GM19238 (cell line): ENCODE results near the gene MORN1.

Experiments used
- DNase-seq: peaks from one replicate; pipeline ENCODE4 v3.0.0; 2011; ENCODE audit warnings: low spot score; ENCODE audit not compliant: insufficient read length

MORN1 gene

DNA sequence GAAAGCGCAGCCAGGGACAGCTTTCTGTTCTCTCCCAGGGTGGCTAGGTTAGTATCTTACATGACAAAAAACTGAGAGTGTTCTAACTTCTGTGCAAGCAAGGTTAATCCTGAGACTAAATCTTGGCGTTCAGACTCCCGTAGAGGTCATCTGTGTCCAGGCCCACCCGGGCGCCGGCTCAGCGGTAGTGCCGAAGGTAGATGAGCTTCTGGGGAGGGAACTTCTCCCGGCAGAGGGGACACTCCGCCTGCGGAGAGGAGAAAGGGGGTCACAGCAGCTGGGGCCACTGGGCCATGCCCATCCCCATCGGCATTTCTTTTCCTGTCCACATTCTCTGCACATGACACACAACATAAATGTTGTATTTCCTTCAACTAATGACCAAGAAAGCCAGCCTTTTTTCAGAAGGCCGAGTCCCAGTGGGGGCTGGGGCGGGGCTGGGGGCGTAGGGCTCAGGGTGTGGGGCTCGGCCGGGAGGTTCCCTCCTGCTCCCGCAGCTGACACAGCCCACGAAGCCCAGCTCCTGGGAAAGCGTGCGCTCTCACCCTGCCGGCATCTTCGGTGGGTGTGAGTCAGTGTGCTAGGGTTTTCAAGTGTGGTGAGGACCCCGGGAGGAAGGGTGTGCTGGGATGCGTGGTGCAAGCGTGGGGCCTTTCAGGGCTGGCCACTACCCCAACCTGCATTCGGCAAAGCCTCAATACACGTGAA is 14.4 kb upstream of the MORN1 start:
- no peak for DNase-seq

DNA sequence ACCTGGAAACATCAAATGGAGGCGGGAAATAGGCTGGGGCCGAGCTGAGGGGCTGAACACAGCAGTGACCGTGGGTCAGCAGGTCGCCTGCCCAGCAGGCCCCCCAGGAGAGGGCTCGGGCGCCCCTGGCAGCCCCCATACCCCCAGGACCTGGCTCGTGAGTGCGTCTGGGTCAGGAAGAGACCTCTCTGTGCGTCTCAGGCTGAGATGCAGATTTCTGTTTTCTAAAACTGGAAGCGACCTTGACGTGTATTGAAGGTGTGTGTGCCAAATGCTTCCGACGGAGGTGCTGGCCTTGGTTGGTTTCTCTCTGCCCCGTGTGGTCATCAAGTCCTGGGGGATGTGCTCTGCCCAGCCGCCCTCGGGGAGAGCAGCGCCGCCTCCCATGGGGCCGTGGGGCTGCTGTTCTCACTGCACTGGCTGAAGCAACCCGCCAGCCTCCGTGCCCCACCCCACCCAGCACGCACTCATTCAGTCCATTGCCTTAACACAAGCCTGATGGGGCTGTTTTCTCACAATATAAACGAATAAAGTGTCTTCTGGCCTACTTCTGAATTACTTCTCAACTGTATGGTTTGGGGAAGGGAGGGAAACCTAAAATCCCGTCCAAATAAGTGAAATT is 13.6 kb upstream of the MORN1 start:
- DNase-seq: no peak

DNA sequence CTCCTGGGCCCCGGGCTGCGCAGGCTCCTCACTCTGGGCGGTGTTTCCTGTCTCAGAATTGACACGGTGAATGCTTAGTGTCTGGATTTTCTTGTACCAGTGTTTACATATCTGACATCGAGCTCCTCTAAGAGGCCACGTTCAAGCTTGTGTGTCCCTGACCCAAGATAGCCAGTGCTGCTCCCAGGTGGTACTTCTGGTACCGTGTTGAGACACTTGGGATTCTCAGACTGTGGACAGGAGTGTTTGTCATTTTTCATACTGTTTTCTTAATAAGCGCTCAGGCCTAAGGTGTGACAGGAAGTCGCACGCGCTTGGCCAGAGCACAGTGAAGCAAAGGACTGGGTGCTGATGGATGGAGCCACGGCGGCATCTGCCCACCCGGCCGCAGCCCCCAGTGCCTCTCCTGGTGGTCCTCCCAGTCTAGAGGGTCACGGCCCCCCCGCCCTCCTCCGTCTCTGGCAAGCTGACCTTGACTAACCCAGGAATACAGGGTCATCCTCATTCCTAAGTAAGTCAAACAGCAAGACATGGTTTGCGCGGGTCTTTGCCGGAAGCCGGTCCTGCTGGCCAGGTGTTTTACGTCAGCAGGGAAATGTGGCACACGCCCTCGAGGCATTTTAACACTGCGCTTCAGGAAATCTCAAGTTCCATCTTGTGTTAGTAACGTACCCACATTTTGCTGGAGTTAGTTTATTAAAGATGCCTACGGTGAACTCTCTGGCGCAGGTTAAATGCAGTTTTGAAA is 13.0 kb upstream of the MORN1 start:
- DNase-seq: no peak

DNA sequence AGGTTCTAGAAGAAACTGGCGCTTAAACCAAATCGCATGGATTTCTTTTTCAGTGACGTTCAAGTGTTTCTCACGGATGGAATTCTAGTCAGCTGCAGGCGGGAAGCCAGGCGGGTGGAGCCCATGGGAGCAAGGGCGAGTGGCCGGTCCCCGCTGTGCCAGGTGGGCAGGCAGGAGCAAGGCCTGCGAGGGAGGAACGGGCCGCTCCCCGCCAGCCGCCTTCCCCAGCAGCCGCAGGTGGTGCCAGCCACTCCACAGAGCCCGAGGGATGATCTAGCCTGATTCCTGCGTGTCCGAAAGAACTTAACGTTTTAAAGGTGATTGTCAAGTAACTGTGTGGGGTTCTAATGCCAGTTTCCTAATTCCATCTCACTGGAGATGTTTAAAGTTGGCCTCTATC is 11.9 kb upstream of the MORN1 start:
- no peak for DNase-seq

DNA sequence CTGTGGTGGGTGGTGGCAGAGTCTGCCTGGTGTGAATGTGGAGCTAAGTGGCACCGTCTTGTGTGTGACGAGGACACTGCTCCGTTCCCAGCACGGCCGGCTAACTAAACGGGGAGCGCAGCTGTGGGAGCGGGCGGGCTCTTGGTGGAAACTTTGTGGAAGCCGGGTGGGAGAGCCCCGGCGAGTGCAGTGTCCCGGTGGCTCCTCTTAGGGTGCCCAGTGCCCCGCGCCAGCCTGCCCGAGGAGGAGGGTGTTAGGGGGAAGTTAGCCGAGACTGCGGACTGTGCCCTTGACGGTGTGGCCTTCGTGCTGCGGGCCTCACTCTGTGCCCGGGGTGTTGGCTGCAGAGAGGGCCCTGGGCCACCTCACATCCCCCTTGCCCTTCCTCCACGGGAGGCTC is 11.1 kb upstream of the MORN1 start:
- no peak for DNase-seq

DNA sequence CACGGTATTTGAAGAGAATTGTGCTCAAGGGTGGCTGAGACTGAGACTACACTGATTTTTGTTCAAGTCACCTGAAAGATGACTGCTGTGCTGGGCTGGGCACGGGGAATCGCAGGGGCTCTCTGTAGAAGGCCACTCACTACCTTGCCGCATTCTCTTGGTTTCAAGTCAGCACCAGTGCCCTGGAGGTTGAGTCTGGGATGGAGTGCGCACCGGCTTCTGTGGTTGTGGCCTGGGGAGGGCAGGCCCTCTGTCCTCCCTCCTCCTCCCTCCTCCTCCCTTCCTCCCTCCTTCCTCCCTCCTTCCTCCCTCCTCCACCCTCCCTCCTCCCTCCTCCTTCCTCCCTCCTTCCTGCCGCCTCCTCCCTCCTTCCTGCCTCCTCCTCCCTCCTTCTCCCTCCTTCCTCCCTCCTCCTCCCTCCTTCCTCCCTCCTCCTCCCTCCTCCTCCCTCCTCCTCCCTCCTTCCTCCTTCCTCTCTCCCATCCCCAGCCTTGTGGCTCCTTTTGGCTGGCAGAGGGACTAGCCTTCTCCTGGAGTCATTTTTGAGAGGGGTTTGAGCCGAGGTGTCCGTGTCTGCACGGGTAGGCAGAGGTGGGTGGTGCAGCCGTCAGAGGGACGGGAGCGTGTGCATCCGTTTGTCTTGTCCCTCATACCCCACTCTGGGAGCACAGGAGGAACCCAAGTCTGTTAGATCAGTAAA is 9.7 kb upstream of the MORN1 start:
- no peak for DNase-seq

DNA sequence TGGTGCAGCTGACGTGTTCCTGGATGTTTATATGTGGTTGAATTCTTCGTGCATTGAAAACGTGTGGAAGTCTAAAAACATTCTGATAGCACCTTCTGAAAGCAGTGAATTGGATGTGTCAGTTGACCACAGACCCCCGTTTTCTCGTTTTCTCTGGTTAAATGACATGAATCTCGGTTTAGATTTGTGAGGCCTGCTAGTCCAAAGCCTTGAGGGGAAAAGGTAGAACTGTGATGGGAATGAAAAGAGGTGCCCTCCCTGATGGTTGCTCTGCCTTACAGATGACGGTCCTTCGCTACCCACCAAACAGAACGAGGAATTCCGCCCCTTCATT is 9.2 kb upstream of the MORN1 start:
- no peak for DNase-seq

DNA sequence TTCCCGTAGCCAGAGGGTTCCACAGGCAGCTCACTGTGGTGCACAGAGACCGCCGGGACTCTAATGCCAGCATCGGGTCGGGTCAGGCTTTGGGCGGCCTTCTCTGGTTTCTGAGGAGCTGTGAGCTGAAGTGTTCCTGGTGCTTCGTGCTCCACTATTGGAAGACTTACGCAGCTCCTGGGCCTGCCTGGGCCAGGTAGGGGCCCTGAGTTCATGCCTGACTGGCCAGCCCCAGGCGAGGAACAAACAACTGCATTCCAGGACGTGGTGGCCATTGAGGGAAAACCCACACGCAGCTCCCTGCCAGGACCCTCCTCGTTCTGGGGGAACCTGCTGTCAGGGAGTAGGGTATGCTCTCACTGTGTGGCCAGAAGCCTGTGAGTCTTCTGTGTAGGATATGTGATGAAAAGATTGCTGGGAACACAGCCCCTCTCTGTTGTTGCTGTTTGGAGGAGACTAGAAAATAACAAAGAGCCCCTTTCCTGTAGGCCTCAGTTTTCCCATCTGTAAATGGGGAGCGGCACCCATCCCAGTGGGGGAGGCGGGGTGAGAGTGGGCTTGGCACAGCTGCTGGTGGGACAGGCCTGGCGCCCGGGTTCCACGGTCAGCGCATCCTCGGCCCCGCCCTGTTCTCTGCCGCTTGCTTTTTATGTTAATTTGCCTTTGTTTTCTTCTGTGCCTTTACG is 8.7 kb upstream of the MORN1 start:
- no peak for DNase-seq

DNA sequence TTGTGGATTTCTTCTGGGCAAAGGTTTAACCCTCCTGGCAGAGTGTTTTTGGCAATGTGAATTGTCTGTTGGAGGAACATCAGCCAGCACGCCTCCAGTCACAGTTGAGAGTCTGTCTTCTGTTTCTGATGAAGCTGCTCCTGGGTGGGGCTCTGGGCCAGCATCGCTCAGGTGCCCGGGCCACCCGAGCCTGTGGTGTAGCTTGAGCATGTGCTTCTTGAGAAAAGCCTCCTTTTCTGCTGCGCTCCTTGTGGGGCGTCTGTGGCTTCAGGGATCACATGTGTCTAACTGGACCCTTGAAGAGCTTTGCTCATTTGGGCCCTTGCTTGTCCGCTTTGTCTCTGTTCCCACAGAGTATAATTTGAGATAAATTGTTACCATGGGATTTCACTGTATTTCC is 7.5 kb upstream of the MORN1 start:
- DNase-seq: no peak

DNA sequence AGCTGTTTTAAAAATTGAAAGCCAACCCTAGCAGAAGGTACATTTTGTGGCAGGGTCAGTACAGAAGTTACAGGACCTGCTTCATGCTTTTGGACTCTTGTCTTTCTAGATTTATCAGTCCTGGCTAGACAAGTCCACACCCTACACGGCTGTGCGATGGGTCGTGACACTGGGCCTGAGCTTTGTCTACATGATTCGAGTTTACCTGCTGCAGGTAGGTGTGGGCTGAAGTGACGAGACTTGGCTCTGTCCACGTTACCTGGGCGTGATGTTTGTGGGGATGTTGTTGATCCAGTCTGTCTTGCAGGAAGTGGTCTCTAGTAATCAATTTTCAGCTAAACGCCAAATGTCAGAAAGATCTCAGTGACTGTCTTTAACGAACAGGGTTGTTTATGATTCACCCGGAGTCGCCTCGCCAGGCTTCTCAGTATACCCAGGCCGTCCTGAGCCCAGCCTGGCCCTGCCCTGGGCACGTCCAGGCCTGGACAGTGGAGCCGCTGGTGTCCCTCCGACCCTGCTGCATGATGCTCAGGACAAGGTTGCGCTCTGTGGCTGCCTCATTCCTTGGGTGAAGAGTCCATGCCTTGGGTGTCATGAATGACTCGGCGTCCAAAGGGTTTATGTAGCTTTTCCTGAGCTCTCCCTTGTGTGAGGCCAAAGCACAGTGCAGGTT is 5.8 kb upstream of the MORN1 start:
- DNase-seq: no peak

DNA sequence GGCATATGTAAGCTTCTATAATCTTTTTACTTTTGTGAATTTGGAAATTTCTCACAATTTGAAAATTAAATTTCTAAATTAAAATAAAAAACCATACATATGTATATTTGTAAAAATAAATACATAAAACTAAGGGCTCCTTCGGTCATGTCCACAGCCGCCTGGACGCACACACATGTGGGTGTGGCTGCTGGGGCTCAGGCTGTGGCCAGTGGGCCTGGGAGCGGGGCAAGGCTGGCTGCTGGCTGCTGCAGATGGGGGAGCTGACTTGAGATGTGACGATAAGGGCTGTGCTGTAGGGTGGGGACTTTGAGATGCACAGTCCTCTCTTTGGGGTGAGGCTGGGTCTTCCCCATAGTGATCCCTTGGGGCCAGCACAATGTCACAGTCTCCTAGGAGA is 5.1 kb upstream of the MORN1 start:
- DNase-seq: no peak

DNA sequence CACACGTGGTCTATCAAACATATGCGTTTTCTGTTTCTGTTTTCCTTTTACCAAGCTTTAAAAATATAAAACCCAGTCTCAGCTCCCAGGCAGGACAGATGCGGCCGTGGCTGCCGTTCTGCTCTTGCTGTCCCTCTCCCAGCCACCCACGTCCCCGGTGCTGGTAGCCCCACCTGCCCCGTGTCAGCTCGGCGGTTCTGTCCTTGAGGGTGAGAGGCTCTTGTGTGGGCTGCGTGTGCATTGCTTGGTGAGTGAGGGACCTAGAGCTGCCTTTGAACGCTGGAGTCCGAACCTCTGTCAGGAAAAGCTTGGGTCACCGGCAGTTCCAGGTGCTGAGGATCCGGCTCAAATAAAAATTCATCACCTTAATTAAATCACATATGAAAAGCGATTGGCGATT is 4.7 kb upstream of the MORN1 start:
- no peak for DNase-seq

DNA sequence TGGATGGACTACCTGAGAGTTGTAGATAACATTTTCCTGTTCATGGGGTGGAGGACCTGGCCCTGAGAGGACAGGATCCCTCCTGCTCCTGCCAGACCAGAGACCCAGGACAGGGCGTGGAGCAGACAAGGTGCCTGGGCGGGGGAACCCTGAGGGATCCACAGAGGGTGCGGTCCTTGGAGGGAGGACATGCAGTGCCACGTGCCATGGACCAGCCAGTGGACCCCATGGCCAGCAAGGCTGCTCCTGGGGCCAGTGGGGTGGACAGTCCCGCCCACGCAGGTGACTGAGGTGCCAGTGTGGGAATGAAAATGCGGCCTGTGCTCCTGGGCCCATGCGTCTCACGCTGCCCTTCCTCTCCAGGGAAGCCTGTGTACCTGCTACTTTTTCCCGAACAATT is 3.9 kb upstream of the MORN1 start:
- DNase-seq: no peak

DNA sequence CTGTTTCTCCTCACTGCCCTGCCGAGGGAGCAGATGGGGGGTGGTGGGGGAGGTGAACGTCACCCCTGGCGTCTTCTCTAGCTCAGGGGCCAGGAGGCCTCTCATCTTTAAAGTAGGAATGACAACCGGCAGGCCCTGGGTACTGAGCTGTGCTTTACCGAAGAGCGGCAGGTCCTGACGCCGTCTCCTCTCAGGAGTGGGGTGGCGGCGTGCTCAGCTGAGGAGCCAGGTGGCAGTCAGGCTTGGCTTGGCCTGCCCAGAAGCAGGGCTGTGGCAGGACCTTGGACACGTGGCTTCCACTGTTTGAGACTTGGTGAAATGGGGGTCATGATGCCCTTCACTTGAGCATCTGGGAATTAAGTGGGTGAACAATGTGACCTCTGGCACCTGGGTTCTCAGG is 3.4 kb upstream of the MORN1 start:
- no peak for DNase-seq

DNA sequence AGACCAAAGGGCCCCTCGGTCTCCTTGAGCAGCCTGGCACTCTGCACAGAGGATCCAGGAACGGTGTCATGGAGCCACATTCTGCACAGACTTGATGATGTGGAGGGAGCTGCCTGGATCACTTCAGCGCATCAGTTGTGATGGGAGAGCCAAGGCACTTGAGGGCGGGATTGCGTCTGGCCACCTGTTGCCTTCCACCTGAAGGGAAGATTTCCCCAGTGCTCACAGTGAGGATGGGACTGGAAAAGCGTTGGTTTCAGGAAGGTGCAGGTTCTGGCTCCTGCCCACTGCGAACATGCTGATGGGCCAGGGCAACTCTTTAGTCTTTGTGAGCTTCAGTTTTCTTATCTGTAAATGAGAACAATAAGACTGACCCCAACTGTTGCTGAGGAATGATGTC is 2.9 kb upstream of the MORN1 start:
- no peak for DNase-seq

DNA sequence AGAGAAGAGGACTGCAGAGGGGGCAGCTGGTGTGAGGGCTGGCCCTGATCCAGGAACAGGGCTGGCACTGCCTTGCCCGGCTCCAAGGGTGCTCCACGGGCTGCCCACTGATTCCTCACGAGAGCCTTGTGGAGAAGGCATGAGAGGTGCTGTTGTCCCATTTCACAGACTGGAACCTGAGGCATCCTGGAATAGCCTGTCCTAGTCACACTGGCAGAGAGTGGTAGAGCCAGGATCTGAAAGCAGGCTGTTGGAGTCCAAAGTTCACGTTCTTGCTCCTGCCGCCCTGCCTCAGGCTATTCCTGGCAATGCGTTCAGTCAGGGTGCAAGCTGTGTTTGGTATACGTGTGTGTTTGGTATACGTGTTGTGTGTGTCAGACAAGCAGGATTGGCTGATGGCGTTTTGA is 2.1 kb upstream of the MORN1 start:
- DNase-seq: no peak

DNA sequence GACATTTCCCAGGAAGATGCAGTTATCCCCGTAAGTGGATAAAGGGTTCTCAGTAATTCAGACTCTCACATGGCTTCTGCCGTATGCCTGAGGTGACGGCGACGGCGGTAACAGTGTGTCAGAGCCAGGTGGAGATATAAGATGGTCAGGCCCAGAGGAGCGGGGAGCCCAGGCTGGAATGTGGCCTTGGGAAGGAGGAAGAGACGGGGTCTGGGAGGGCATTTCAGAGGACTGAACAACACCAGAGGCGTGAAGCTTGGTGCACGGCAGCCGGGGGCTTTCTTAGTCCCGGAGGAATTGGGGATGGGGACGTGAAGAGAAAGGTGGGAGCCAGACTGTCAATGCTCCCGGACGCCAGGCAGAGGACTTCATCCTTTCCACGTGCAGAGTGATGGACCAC is 1.3 kb upstream of the MORN1 start:
- DNase-seq: no peak

DNA sequence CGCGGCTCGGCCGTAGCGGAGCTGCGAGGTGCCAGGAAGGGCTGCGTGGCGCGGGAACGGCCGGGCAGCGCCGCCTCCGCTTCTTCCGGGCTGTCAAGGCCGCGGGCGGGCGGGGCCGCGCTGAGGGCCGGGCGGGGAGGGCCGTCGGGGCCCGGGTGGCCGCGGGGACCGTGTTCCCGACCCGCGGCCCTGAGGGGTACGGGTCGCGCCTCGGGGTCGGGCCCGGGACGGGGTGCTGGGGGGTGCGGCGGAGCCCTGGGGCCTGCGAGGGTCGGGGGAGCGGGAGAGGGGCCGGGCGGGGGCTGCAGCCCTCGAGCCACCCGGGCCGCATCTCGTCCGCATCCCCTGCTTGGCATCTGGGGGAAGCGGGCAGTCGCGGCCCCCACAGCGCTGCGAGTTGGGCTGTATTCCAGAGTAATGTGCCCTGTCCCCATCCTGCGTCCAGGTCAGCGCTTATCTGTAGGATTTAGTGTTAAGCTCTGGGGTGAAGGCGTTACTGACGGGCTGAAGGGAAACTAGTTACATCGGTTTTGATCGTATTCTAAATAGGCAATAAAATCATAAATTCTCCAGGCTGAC is 666 bp upstream of the MORN1 start:
- no peak for DNase-seq

DNA sequence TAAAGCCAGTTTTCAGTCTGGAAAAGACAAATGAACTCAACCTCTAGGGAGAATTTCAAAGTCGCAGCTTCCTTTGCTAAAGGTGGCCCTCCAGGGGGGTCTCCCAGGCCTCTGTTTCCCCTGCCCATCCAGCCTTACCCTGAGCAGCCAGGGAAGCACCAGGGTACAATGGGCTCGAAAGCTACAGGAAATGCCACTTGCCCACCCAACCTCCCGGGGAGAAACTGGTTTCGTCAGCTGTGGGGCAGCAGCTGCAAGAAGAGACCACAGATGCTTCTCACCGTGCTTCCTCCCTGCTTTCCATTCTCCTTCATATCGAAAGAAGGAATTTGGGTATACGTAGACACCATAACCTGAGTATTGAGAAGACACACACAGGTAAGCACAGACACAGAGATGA is 1.7 kb downstream of the MORN1 start:
- DNase-seq: no peak

DNA sequence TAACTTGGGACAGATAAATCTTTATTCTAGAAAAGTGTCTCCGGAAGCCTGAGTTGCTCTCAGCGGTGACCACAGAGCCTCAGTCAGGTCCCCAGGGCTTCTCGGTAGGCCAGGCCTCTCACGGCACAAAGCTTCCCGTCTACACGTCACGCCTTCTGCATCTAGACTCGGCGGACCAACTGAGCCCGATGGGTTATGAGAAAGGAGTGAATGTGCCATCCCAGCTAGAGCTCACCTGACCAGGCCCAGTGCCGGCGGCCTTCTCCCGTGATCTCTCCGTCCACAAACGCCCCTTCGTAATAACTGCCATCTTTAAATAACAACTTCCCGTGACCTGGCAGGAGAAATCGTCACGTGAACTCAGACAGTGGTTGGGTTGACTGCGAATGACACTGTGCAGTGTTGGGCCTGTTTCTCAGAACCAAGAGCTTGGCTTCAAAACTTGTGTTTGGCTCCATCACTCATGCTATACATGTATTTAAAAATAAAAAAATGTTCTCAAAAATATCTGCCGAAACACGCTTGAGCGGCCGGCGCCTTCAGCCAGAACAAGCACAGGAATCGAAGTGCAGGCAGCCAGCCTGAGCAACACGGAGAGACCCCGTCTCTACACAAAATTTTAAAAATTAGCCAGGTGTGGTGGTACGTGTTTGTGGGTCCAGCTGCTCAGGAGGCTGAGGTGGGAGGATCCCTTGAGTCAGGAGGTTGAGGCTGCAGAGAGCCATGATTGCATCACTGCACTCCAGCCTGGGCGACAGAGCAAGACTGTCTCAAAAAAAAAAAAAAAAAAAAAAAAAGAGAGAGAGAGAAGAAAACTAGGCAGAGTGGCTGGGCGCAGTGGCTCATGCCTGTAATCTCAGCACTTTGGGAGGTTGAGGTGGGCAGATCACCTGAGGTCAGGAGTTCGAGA is 3.1 kb downstream of the MORN1 start:
- no peak for DNase-seq
